B cell (primary cell): ENCODE results near the gene DPP4. TPM values are rescaled to one million over a fixed set of nuclear protein-coding genes. Genes with fewer than 3 reads are reported as not detected.

Source experiments
- ATAC-seq: fragments of 200-7000 bp; cut with Tn5 transposase; one replicate; pipeline ENCODE4 v1.10.0; 2021; ENCODE audit warnings: low read depth, mild to moderate bottlenecking, moderate number of reproducible peaks, moderate library complexity
- CTCF ChIA-PET: fragments of 350-600 bp; sonication (Branson Sonifier 250); formaldehyde crosslinking; loops from one replicate; lab custom pipeline; 2021; ENCODE audit warnings: antibody characterized with exemption, inconsistent platforms; lab: Charles Lee
- POLR2A ChIA-PET: fragments of 350-600 bp; sonication (Branson Sonifier 250); formaldehyde crosslinking; loops from one replicate; lab custom pipeline; 2021; ENCODE audit warnings: antibody characterized with exemption; lab: Charles Lee
- DNase-seq: peaks from one replicate; pipeline ENCODE4 v3.0.0; 2013
- H2AFZ ChIP-seq: 2 replicates; pipeline ENCODE4 v1.6.1; 2012; ENCODE audit warnings: mild to moderate bottlenecking, low read depth, low read length; ENCODE audit not compliant: insufficient read depth, poor library complexity, severe bottlenecking
- H3K27ac ChIP-seq, 2 donors: 1 replicate in 1 of 2; 2 replicates in 1 of 2; pipeline ENCODE4 v1.5.1; 2012 to 2013; ENCODE audit warnings: low read length in 2 of 2, mild to moderate bottlenecking in 2 of 2, moderate library complexity in 1 of 2
- H3K27me3 ChIP-seq, 4 experiments: fragments of 200-600 bp in 1 of 4; sonication (generic) in 1 of 4; replicated peaks in 1 of 4; 1 replicate in 2 of 4; 2 replicates in 2 of 4; pipeline versions ENCODE4 v1.6.1 to v1.7.0; 2013 to 2016; ENCODE audit warnings: low read length in 3 of 4, mild to moderate bottlenecking in 2 of 4, mixed read lengths in 1 of 4, moderate library complexity in 1 of 4; ENCODE audit not compliant: insufficient read depth in 4 of 4, control insufficient read depth in 3 of 4; ENCODE audit errors: control extremely low read depth in 1 of 4
- H3K36me3 ChIP-seq, 2 experiments: replicated peaks in 1 of 2; 1 replicate in 1 of 2; 2 replicates in 1 of 2; pipeline versions ENCODE4 v1.6.1 to v1.7.1; 2013; ENCODE audit warnings: low read length in 1 of 2; ENCODE audit not compliant: insufficient read depth in 2 of 2, control insufficient read depth in 1 of 2; ENCODE audit errors: control extremely low read depth in 1 of 2, extremely low read depth in 1 of 2
- H3K4me1 ChIP-seq, 2 donors: fragments of 200-600 bp in 1 of 2; sonication (generic) in 1 of 2; 1 replicate in 1 of 2; 2 replicates in 1 of 2; pipeline versions ENCODE4 v1.5.1 to v1.6.1; 2013 to 2017; ENCODE audit warnings: low read length in 2 of 2; ENCODE audit not compliant: control insufficient read depth in 2 of 2, insufficient read depth in 2 of 2
- H3K4me2 ChIP-seq: replicated peaks from 2 replicates; pipeline ENCODE3; 2012; ENCODE audit warnings: mild to moderate bottlenecking, low read depth, low read length; ENCODE audit not compliant: poor library complexity, severe bottlenecking
- H3K4me3 ChIP-seq, 5 experiments: fragments of 200-600 bp in 1 of 5; sonication (generic) in 1 of 5; 1 replicate in 3 of 5; 2 replicates in 2 of 5; pipeline versions ENCODE4 v1.5.1 to v1.7.0; 2011 to 2016; ENCODE audit warnings: low read length in 4 of 5, mild to moderate bottlenecking in 4 of 5, low read depth in 2 of 5, control low read depth in 1 of 5, moderate library complexity in 1 of 5; ENCODE audit not compliant: insufficient read depth in 1 of 5; ENCODE audit errors: control extremely low read depth in 1 of 5, extremely low read depth in 1 of 5
- H3K79me2 ChIP-seq: fragments of 200-600 bp; sonication (generic); one replicate; pipeline ENCODE4 v1.6.0; 2016; ENCODE audit warnings: low read length; ENCODE audit not compliant: control insufficient read depth, insufficient read depth
- H3K9ac ChIP-seq: fragments of 200-600 bp; sonication (generic); 2 replicates; pipeline ENCODE4 v1.6.1; 2017; ENCODE audit warnings: mild to moderate bottlenecking, low read length, moderate library complexity
- H3K9me3 ChIP-seq, 3 donors: one replicate each; pipeline versions ENCODE4 v1.6.1 to v1.7.1; 2013; ENCODE audit warnings: low read length in 2 of 3; ENCODE audit not compliant: control insufficient read depth in 2 of 3, insufficient read depth in 1 of 3; ENCODE audit errors: control extremely low read depth in 1 of 3
- H4K20me1 ChIP-seq: 2 replicates; pipeline ENCODE4 v1.6.0; 2012; ENCODE audit warnings: mild to moderate bottlenecking, low read length; ENCODE audit not compliant: insufficient read depth, control insufficient read depth, poor library complexity, severe bottlenecking
- H3K27ac Mint-ChIP-seq: one replicate; pipeline ENCODE4 v1.8.0; 2021; ENCODE audit warnings: mixed read lengths
- H3K27me3 Mint-ChIP-seq: one replicate; pipeline ENCODE4 v1.8.0; 2021; ENCODE audit warnings: mixed read lengths
- H3K4me1 Mint-ChIP-seq: one replicate; pipeline ENCODE4 v1.8.0; 2021; ENCODE audit warnings: mixed read lengths
- H3K4me3 Mint-ChIP-seq: one replicate; pipeline ENCODE4 v1.8.0; 2021; ENCODE audit warnings: mixed read lengths
- H3K9me3 Mint-ChIP-seq: one replicate; pipeline ENCODE4 v1.8.0; 2022; ENCODE audit warnings: mixed read lengths; ENCODE audit not compliant: insufficient read depth
- EZH2 ChIP-seq: IDR thresholded peaks from 2 replicates; pipeline ENCODE4 v1.6.1; 2012; ENCODE audit warnings: borderline replicate concordance, low read depth, mild to moderate bottlenecking, moderate library complexity, low read length; ENCODE audit not compliant: insufficient read depth, poor library complexity, severe bottlenecking
- WGBS: methylation state at CpG from one replicate; pipeline ENCODE4 v1.1.5; 2013; ENCODE audit warnings: missing lambda C conversion rate; ENCODE audit not compliant: insufficient coverage; 5-methylcytosine and 5-hydroxymethylcytosine counted together
- intact Hi-C: fragments of 100-400 bp; cut with micrococcal nuclease; formaldehyde crosslinking; loops from one replicate; pipeline ENCODE4 v1.10.0; 2022
- polyA plus RNA-seq: library from polyadenylated mRNA; depleted of rRNA; stranded (reverse); fragments of >200 nt; gene quantifications from 2 replicates; pipeline ENCODE4 v1.2.3, GENCODE V29; 2012
- total RNA-seq, 2 donors: library from RNA; stranded (reverse); fragments of 120-200 nt in 1 of 2; gene quantifications; 1 replicate in 1 of 2; 2 replicates in 1 of 2; pipeline versions ENCODE4 v1.2.3 to v1.2.4, GENCODE V29; 2013 to 2022
- TF ChIP-seq, protein P1 (sequence below): fragments of 200-600 bp; IDR thresholded peaks from one replicate; pipeline ENCODE4 v1.8.0; 2022; ENCODE audit warnings: antibody characterized with exemption, mild to moderate bottlenecking

Gene DPP4
- total and polyA plus RNA-seq, 2 donors (not counting 1 experiment from before 2014, with no cell fraction given), result 0.18 to 1.2 TPM

DNA sequence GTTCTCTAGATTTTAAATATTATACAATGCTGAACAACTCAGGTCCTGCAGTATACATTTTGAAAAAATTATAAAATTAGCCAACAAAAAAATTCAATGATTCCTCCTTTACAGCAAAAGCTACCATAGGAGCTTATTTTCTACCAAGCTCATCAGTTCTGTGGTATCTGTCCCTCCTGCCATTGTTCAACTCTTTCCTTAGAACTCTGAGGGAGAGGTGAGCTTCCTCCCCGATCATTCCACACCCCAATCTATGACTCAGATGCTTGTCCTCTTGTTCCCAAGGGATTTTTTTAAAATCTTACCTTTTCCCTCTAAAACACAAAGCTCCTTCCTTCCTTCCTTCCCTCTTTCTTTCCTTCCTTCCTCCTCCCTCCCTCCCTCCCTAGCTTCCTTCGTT, 13.5 kb downstream of the DPP4 start:
- WGBS, result 79% methylated on average over 2 of the region's 2 CpGs
- Histone ChIP-seq H4K20me1 (no peaks in the 10 kb centered on the region), H3K36me3 (no peaks in the 10 kb centered on the region), H2AFZ (no peak overlapping the region), H3K9ac (no peak overlapping the region), H3K4me3 (no peak overlapping the region), H3K4me2 (no peak overlapping the region), H3K79me2 (no peaks in the 10 kb centered on the region), H3K9me3 (peaks cover 0 to 2% (median 0%) of the 10 kb centered on the region in 3 donors), H3K4me1 (peaks cover 11 to 16% of the 10 kb centered on the region in 2 donors), H3K27me3 (no peaks in the 10 kb centered on the region), H3K27ac (no peak overlapping the region)
- Mint-ChIP-seq H3K9me3 (peaks cover 3% of the 10 kb centered on the region), H3K4me1 (peaks cover 28% of the 10 kb centered on the region), H3K4me3 (no peak overlapping the region), H3K27ac (no peak overlapping the region), H3K27me3 (no peaks in the 10 kb centered on the region)
- POLR2A ChIA-PET, result no interaction called here
- CTCF ChIA-PET, result no interaction called here
- no peak for DNase-seq
- TF ChIP-seq EZH2, result no peak
- TF ChIP-seq, protein P1, sequence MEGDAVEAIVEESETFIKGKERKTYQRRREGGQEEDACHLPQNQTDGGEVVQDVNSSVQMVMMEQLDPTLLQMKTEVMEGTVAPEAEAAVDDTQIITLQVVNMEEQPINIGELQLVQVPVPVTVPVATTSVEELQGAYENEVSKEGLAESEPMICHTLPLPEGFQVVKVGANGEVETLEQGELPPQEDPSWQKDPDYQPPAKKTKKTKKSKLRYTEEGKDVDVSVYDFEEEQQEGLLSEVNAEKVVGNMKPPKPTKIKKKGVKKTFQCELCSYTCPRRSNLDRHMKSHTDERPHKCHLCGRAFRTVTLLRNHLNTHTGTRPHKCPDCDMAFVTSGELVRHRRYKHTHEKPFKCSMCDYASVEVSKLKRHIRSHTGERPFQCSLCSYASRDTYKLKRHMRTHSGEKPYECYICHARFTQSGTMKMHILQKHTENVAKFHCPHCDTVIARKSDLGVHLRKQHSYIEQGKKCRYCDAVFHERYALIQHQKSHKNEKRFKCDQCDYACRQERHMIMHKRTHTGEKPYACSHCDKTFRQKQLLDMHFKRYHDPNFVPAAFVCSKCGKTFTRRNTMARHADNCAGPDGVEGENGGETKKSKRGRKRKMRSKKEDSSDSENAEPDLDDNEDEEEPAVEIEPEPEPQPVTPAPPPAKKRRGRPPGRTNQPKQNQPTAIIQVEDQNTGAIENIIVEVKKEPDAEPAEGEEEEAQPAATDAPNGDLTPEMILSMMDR, result no peak
- ATAC-seq, result no peak
- intact Hi-C loops, result no loop called here

DNA sequence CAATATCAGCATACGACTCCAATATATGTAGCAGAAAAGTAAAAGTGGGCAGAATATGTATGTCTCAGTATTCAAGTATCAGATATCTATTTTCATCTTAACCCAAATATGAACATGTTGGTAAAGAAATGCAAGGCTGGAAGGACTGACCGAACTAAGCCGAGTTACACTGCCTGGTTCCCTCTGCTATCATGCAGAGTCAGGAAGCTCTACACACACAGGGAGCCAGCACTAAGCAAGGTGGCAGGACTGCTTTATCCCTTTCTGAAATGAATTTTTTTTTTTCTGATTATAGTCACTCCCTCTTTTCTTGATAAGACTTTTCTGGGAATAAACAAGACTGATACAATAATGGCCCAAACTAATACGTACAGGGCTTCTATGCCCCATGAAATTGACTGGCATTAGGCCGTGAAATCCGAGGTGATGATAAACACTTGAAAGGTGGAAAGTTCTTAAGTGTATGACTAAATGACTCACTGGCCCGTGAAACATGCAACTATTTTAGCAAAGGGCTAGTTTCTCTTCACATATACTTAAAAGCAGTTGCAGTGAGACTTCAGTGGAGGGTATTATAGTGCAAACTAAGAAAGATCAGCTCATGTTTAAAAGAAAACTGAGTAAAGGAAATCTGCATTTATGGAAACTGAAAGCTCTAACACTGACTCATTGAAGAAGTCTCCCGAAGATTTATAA, 14.9 kb downstream of the DPP4 start:
- CTCF ChIA-PET, result no interaction called here
- H3K9me3 ChIP-seq, result peaks cover 0 to 2% (median 0%) of the 10 kb centered on the region in 3 donors
- POLR2A ChIA-PET, result no interaction called here
- peak overlapping the region in 1 of 5 experiments; percentile 2 for H3K4me3 ChIP-seq
- Mint-ChIP-seq H3K4me1 (peaks cover 26% of the 10 kb centered on the region), H3K4me3 (peak overlapping the region; percentile 9), H3K27me3 (no peaks in the 10 kb centered on the region), H3K9me3 (peaks cover 3% of the 10 kb centered on the region), H3K27ac (peak overlapping the region; percentile 29)
- no peaks in the 10 kb centered on the region for H3K79me2 ChIP-seq
- intact Hi-C loops, result no loop called here
- WGBS, result 66% methylated on average over 6 of the region's 8 CpGs
- H3K27me3 ChIP-seq, result no peaks in the 10 kb centered on the region
- TF ChIP-seq, protein P1, result no peak
- no peak for TF ChIP-seq EZH2
- no peak overlapping the region for H3K27ac ChIP-seq
- H3K4me2 ChIP-seq, result no peak overlapping the region
- H3K4me1 ChIP-seq, result peaks cover 10 to 15% of the 10 kb centered on the region in 2 donors
- peak overlapping the region; percentile 35 for H2AFZ ChIP-seq
- H3K36me3 ChIP-seq, result no peaks in the 10 kb centered on the region
- H4K20me1 ChIP-seq, result no peaks in the 10 kb centered on the region
- DNase-seq, result no peak
- H3K9ac ChIP-seq, result no peak overlapping the region
- ATAC-seq, result peak; percentile 24
